A673 (cell line): Measurements from ENCODE around the gene ATRNL1.
"Not testable (repeated sequence)": the region's sequence is repeated elsewhere in the genome, so short reads cannot be mapped to it uniquely, and the experiment has no call there.

Experiments used
- EZH2 ChIP-seq: fragments of 200-600 bp; sonication (generic); IDR thresholded peaks from 2 replicates; pipeline ENCODE4 v1.6.1; 2017; ENCODE audit warnings: borderline replicate concordance, low read depth, mild to moderate bottlenecking, mixed read lengths, antibody characterized with exemption, low read length; ENCODE audit not compliant: poor library complexity, severe bottlenecking
- TF ChIP-seq, protein P1 (sequence below): fragments of 300-800, 200-600 bp; sonication (generic); conservative IDR thresholded peaks from 2 replicates; pipeline ENCODE4 v1.5.1; 2017; ENCODE audit warnings: low read depth, mild to moderate bottlenecking, antibody characterized with exemption, low read length, moderate library complexity, mixed read lengths

GRCh38 chr10:115405838-115406237 lies 312.7 kb downstream of the ATRNL1 start:
- TF ChIP-seq, protein P1, sequence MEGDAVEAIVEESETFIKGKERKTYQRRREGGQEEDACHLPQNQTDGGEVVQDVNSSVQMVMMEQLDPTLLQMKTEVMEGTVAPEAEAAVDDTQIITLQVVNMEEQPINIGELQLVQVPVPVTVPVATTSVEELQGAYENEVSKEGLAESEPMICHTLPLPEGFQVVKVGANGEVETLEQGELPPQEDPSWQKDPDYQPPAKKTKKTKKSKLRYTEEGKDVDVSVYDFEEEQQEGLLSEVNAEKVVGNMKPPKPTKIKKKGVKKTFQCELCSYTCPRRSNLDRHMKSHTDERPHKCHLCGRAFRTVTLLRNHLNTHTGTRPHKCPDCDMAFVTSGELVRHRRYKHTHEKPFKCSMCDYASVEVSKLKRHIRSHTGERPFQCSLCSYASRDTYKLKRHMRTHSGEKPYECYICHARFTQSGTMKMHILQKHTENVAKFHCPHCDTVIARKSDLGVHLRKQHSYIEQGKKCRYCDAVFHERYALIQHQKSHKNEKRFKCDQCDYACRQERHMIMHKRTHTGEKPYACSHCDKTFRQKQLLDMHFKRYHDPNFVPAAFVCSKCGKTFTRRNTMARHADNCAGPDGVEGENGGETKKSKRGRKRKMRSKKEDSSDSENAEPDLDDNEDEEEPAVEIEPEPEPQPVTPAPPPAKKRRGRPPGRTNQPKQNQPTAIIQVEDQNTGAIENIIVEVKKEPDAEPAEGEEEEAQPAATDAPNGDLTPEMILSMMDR: not testable (repeated sequence)
- TF ChIP-seq EZH2: not testable (repeated sequence)
